Measurements from ENCODE around the gene GJA3. TPM values are rescaled to one million over a fixed set of nuclear protein-coding genes. Genes with fewer than 3 reads are reported as not detected.

Gene GJA3
- total RNA-seq, 1 donor from 2014 or later = not detected

- Histone ChIP-seq H3K27ac (no peak overlapping the region), H3K36me3 (no peaks in the 10 kb centered on the region), H3K4me1 (peaks cover 9% of the 10 kb centered on the region), H3K27me3 (peaks cover 43% of the 10 kb centered on the region), H3K4me3 (no peak overlapping the region), H3K9me3 (no peaks in the 10 kb centered on the region)
- DNase-seq (peak; percentile 29), ATAC-seq (no peak)
- intact Hi-C loops (cut with DNase I) = no loop called here
- no peak for TF ChIP-seq CTCF (IDR thresholded peaks at IDR 0.05)
Observed at GRCh38 chr13:20131057-20131832, 29.6 kb downstream of the GJA3 start.

- H3K36me3 ChIP-seq = no peaks in the 10 kb centered on the region
- peaks cover 9% of the 10 kb centered on the region for H3K4me1 ChIP-seq
- peaks cover 37% of the 10 kb centered on the region for H3K27me3 ChIP-seq
- ATAC-seq (no peak), DNase-seq (no peak)
- no peaks in the 10 kb centered on the region for H3K9me3 ChIP-seq
- no peak overlapping the region for H3K4me3 ChIP-seq
- H3K27ac ChIP-seq = no peak overlapping the region
- no peak for TF ChIP-seq CTCF (IDR thresholded peaks at IDR 0.05)
- intact Hi-C loops (cut with DNase I) = no loop called here
Observed at GRCh38 chr13:20130652-20131051, 30.2 kb downstream of the GJA3 start.

- TF ChIP-seq CTCF (IDR thresholded peaks at IDR 0.05) = no peak
- H3K4me3 ChIP-seq = no peak overlapping the region
- ATAC-seq (no peak), DNase-seq (no peak)
- no peaks in the 10 kb centered on the region for H3K36me3 ChIP-seq
- no peaks in the 10 kb centered on the region for H3K9me3 ChIP-seq
- intact Hi-C loops (cut with DNase I) = no loop called here
- peaks cover 9% of the 10 kb centered on the region for H3K4me1 ChIP-seq
- H3K27ac ChIP-seq = no peak overlapping the region
- peaks cover 36% of the 10 kb centered on the region for H3K27me3 ChIP-seq
Observed at GRCh38 chr13:20130012-20130411, 30.8 kb downstream of the GJA3 start.

GRCh38 chr13:20129076-20129475 is 31.8 kb downstream of the GJA3 start:
- Histone ChIP-seq H3K36me3 (no peaks in the 10 kb centered on the region), H3K27me3 (peaks cover 35% of the 10 kb centered on the region), H3K27ac (no peak overlapping the region), H3K9me3 (no peaks in the 10 kb centered on the region), H3K4me3 (no peak overlapping the region), H3K4me1 (peaks cover 9% of the 10 kb centered on the region)
- TF ChIP-seq CTCF (IDR thresholded peaks at IDR 0.05) = no peak
- intact Hi-C loops (cut with DNase I) = no loop called here
- ATAC-seq = no peak
- peak; percentile 47 for DNase-seq

GRCh38 chr13:20128459-20128931 is 32.4 kb downstream of the GJA3 start:
- H3K27ac ChIP-seq = peak overlapping the region; percentile 84
- DNase-seq (peak; percentile 76), ATAC-seq (peak; percentile 69)
- H3K9me3 ChIP-seq = no peaks in the 10 kb centered on the region
- peaks cover 30% of the 10 kb centered on the region for H3K27me3 ChIP-seq
- H3K4me3 ChIP-seq = peak overlapping the region; percentile 67
- H3K36me3 ChIP-seq = no peaks in the 10 kb centered on the region
- peaks cover 9% of the 10 kb centered on the region for H3K4me1 ChIP-seq
- TF ChIP-seq CTCF (IDR thresholded peaks at IDR 0.05) = peak; percentile 30
- intact Hi-C loops (cut with DNase I) = no loop called here
